Measurements from ENCODE around the gene TPRN. TPM values are rescaled to one million over a fixed set of nuclear protein-coding genes. Genes with fewer than 3 reads are reported as not detected.
A peak's percentile ranks its signal among the peaks of the same experiment; 100 is the strongest.

The TPRN gene
- total RNA-seq, 1 experiment from 2014 or later: 23.0 TPM

DNA sequence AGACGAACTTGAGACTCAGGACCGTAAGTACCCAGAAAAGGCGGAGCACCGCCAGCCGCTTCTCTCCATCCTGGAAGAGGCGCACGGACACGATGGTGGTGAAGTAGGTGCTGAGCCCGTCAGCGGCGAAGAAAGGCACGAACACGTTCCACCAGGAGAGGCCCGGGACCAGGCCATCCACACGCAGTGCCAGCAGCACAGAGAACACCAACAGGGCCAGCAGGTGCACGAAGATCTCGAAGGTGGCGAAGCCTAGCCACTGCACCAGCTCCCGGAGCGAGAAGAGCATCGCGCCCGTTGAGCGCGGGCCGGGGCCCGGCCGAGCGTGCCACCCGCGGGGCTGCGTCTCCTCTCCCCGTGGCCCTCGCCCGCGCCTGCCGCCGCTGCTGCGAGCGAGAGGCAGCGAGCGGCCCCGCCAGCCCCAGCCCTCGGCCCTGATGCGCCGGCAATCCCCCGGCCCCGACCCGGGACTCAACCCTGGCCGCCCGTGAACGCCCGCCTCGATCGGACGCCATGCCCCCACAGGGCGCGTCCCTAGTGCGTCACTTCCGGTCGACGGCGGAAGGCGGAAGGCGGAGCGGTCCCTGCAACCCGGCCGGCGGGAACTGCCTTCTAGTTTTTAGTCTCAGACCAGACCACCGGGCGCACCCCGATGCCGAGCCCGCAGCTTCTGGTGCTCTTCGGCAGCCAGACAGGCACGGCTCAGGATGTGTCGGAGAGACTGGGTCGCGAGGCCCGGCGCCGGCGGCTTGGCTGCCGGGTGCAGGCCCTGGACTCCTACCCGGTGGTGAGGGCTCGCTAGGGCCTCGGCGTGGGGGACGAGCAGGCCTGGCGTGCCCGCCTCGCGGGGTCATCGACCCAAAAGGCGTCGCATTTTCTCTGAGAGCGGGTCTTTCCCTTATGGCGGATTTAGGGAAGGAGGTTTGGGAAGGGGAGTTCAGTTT is 4.9 kb upstream of the TPRN start, which contains the start of the genes NDOR1 and TMEM203:
NDOR1 (plus strand) TSS at position 575 of the 944 bp plus-strand sequence; CDS start at position 653, 78 bp downstream.
TMEM203 (minus strand) TSS at position 523 of the 944 bp plus-strand sequence; CDS start at position 289, 234 bp downstream.
- Histone ChIP-seq H3K36me3 (ENCODE audit: insufficient read depth, low read length, poor library complexity, severe bottlenecking) (peaks cover 6% of the 10 kb centered on the region), H3K4me1 (ENCODE audit: insufficient read depth, low read length, poor library complexity, severe bottlenecking) (peaks cover 31% of the 10 kb centered on the region), H3K27ac (ENCODE audit: low read depth, low read length, poor library complexity, severe bottlenecking) (peak within 1 kb of the TSS; percentile 88), H3K27me3 (replicated peaks; ENCODE audit: insufficient read depth, low read depth, low read length, poor library complexity) (no peaks in the 10 kb centered on the region), H3K9me3 (ENCODE audit: low read depth, low read length, poor library complexity, severe bottlenecking) (no peaks in the 10 kb centered on the region), H3K4me3 (ENCODE audit: low read depth, low read length, poor library complexity, severe bottlenecking) (peak within 1 kb of the TSS; percentile 97)
- intact Hi-C loops (cut with micrococcal nuclease; ENCODE audit: unreplicated experiment): no loop called here
- no TSS peak for BruUV-seq (replicated peaks)
- peak; percentile 93 for DNase-seq (ENCODE audit: low spot score)
- CTCF ChIA-PET: no interaction called here
- POLR2A ChIA-PET (ENCODE audit: low non-redundant PET): interaction anchor here (0.7 kb wide), 1 partner anchor 31 kb away, joined by 7 read pairs; no protein-coding TSS in a partner anchor
- TF ChIP-seq, protein P1, sequence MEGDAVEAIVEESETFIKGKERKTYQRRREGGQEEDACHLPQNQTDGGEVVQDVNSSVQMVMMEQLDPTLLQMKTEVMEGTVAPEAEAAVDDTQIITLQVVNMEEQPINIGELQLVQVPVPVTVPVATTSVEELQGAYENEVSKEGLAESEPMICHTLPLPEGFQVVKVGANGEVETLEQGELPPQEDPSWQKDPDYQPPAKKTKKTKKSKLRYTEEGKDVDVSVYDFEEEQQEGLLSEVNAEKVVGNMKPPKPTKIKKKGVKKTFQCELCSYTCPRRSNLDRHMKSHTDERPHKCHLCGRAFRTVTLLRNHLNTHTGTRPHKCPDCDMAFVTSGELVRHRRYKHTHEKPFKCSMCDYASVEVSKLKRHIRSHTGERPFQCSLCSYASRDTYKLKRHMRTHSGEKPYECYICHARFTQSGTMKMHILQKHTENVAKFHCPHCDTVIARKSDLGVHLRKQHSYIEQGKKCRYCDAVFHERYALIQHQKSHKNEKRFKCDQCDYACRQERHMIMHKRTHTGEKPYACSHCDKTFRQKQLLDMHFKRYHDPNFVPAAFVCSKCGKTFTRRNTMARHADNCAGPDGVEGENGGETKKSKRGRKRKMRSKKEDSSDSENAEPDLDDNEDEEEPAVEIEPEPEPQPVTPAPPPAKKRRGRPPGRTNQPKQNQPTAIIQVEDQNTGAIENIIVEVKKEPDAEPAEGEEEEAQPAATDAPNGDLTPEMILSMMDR (conservative IDR thresholded peaks at IDR 0.05; ENCODE audit: low read depth, low read length): no peak
- no peak for TF ChIP-seq EZH2 (IDR thresholded peaks at IDR 0.05; ENCODE audit: borderline replicate concordance, low read depth, low read length, poor library complexity, severe bottlenecking)

DNA sequence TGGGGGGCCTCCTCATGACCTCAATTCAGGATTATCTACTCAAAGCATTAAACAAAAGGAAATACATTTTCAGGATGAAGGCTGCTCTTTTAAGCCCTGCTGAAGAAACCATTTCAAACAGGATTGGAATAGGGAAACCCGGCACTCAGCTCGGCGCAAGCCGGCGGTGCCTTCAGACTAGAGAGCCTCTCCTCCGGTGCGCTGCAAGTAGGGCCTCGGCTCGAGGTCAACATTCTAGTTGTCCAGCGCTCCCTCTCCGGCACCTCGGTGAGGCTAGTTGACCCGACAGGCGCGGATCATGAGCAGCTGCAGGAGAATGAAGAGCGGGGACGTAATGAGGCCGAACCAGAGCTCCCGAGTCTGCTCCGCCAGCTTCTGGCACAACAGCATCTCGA is 4.2 kb upstream of the TPRN start:
- Histone ChIP-seq H3K4me1 (ENCODE audit: insufficient read depth, low read length, poor library complexity, severe bottlenecking) (peaks cover 32% of the 10 kb centered on the region), H3K27ac (ENCODE audit: low read depth, low read length, poor library complexity, severe bottlenecking) (peak overlapping the region; percentile 88), H3K36me3 (ENCODE audit: insufficient read depth, low read length, poor library complexity, severe bottlenecking) (peaks cover 6% of the 10 kb centered on the region), H3K4me3 (ENCODE audit: low read depth, low read length, poor library complexity, severe bottlenecking) (peak overlapping the region; percentile 97), H3K9me3 (ENCODE audit: low read depth, low read length, poor library complexity, severe bottlenecking) (no peaks in the 10 kb centered on the region), H3K27me3 (replicated peaks; ENCODE audit: insufficient read depth, low read depth, low read length, poor library complexity) (no peaks in the 10 kb centered on the region)
- intact Hi-C loops (cut with micrococcal nuclease; ENCODE audit: unreplicated experiment): no loop called here
- BruUV-seq (replicated peaks): no TSS peak
- DNase-seq (ENCODE audit: low spot score): no peak
- POLR2A ChIA-PET (ENCODE audit: low non-redundant PET): interaction anchor here (0.7 kb wide), 1 partner anchor 32 kb away, joined by 7 read pairs; no protein-coding TSS in a partner anchor
- TF ChIP-seq EZH2 (IDR thresholded peaks at IDR 0.05; ENCODE audit: borderline replicate concordance, low read depth, low read length, poor library complexity, severe bottlenecking): no peak
- TF ChIP-seq, protein P1 (conservative IDR thresholded peaks at IDR 0.05; ENCODE audit: low read depth, low read length): no peak
- CTCF ChIA-PET: interaction anchor here (1.2 kb wide), 1 partner anchor 32 kb away, joined by 3 read pairs; no protein-coding TSS in a partner anchor

DNA sequence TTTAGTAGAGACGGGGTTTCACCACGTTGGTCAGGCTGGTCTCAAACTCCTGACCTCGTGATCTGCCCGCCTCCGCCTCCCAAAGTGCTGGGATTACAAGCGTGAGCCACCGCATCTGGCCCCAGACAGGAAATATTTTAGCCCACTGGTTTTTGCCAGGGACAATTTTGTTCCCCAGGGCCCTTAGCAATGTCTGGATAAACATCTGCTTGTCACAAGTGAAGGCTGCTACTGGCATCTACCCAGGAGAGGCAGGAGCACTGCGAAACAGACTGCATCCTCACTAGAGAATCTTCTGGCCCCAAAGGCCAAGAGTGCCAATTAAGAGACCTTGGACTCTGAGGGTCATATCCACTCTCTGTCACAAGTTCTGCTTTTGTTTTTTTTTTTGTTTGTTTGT is 2.4 kb upstream of the TPRN start:
- no peak for DNase-seq (ENCODE audit: low spot score)
- peaks cover 43% of the 10 kb centered on the region for H3K4me1 ChIP-seq (ENCODE audit: insufficient read depth, low read length, poor library complexity, severe bottlenecking)
- no peak for TF ChIP-seq EZH2 (IDR thresholded peaks at IDR 0.05; ENCODE audit: borderline replicate concordance, low read depth, low read length, poor library complexity, severe bottlenecking)
- TF ChIP-seq, protein P1 (conservative IDR thresholded peaks at IDR 0.05; ENCODE audit: low read depth, low read length): no peak
- no peak overlapping the region for H3K4me3 ChIP-seq (ENCODE audit: low read depth, low read length, poor library complexity, severe bottlenecking)
- intact Hi-C loops (cut with micrococcal nuclease; ENCODE audit: unreplicated experiment): no loop called here
- no TSS peak for BruUV-seq (replicated peaks)
- ChIA-PET POLR2A (ENCODE audit: low non-redundant PET) (no interaction called here), CTCF (no interaction called here)
- H3K9me3 ChIP-seq (ENCODE audit: low read depth, low read length, poor library complexity, severe bottlenecking): no peaks in the 10 kb centered on the region
- H3K27me3 ChIP-seq (replicated peaks; ENCODE audit: insufficient read depth, low read depth, low read length, poor library complexity): no peaks in the 10 kb centered on the region
- H3K36me3 ChIP-seq (ENCODE audit: insufficient read depth, low read length, poor library complexity, severe bottlenecking): peaks cover 6% of the 10 kb centered on the region
- H3K27ac ChIP-seq (ENCODE audit: low read depth, low read length, poor library complexity, severe bottlenecking): no peak overlapping the region
